Ectodermal cell (in vitro differentiated cells): ENCODE results near the gene DBNDD1.

Experiments
- H3K27ac ChIP-seq: 2 replicates; pipeline ENCODE4 v1.7.0; 2013; ENCODE audit warnings: mild to moderate bottlenecking, low read depth, low read length; ENCODE audit not compliant: insufficient read depth, poor library complexity, severe bottlenecking
- H3K27me3 ChIP-seq: 2 replicates; pipeline ENCODE4 v1.7.0; 2013; ENCODE audit warnings: mild to moderate bottlenecking, low read length; ENCODE audit not compliant: insufficient read depth, control insufficient read depth, poor library complexity, severe bottlenecking
- H3K36me3 ChIP-seq: one replicate; pipeline ENCODE4 v1.7.0; 2013; ENCODE audit warnings: low read length; ENCODE audit not compliant: control insufficient read depth, insufficient read depth
- H3K4me1 ChIP-seq: one replicate; pipeline ENCODE4 v1.7.0; 2013; ENCODE audit warnings: low read length; ENCODE audit not compliant: control insufficient read depth, insufficient read depth
- H3K4me3 ChIP-seq: 2 replicates; pipeline ENCODE4 v1.7.0; 2013; ENCODE audit warnings: low read depth, low read length, control low read depth; ENCODE audit not compliant: insufficient read depth
- H3K9me3 ChIP-seq: 2 replicates; pipeline ENCODE4 v1.7.0; 2013; ENCODE audit warnings: mild to moderate bottlenecking, low read length, moderate library complexity; ENCODE audit not compliant: control insufficient read depth
- WGBS, 2 experiments: methylation state at CpG; one replicate each; pipeline ENCODE4 v1.1.7; 2013; ENCODE audit warnings: missing lambda C conversion rate in 2 of 2; 5-methylcytosine and 5-hydroxymethylcytosine counted together

Gene DBNDD1

GRCh38 chr16:89990799-89991198, 28.5 kb downstream of the DBNDD1 start:
- peaks cover 49% of the 10 kb centered on the region for H3K36me3 ChIP-seq
- no peaks in the 10 kb centered on the region for H3K27me3 ChIP-seq
- no peak overlapping the region for H3K4me3 ChIP-seq
- H3K27ac ChIP-seq = no peak overlapping the region
- no peaks in the 10 kb centered on the region for H3K4me1 ChIP-seq
- H3K9me3 ChIP-seq = no peaks in the 10 kb centered on the region
- 95 to 96% methylated on average over 7 of the region's 7 CpGs for WGBS, 2 experiments

GRCh38 chr16:89988951-89989350, 30.3 kb downstream of the DBNDD1 start:
- H3K27me3 ChIP-seq = no peaks in the 10 kb centered on the region
- WGBS, 2 experiments = 97 to 98% methylated on average over 10 to 11 of the region's 11 CpGs
- no peaks in the 10 kb centered on the region for H3K9me3 ChIP-seq
- H3K27ac ChIP-seq = no peak overlapping the region
- no peak overlapping the region for H3K4me3 ChIP-seq
- no peaks in the 10 kb centered on the region for H3K4me1 ChIP-seq
- H3K36me3 ChIP-seq = peaks cover 45% of the 10 kb centered on the region

GRCh38 chr16:89987169-89987568, 32.1 kb downstream of the DBNDD1 start:
- Histone ChIP-seq H3K27ac (no peak overlapping the region), H3K36me3 (peaks cover 39% of the 10 kb centered on the region), H3K9me3 (no peaks in the 10 kb centered on the region), H3K4me1 (no peaks in the 10 kb centered on the region), H3K27me3 (no peaks in the 10 kb centered on the region), H3K4me3 (no peak overlapping the region)
- WGBS, 2 experiments = 92 to 95% methylated on average over 7 of the region's 7 CpGs

GRCh38 chr16:89986600-89986999, 32.7 kb downstream of the DBNDD1 start:
- H3K4me1 ChIP-seq = no peaks in the 10 kb centered on the region
- no peak overlapping the region for H3K4me3 ChIP-seq
- no peaks in the 10 kb centered on the region for H3K27me3 ChIP-seq
- 96 to 97% methylated on average over 13 of the region's 13 CpGs for WGBS, 2 experiments
- H3K9me3 ChIP-seq = no peaks in the 10 kb centered on the region
- no peak overlapping the region for H3K27ac ChIP-seq
- H3K36me3 ChIP-seq = peaks cover 39% of the 10 kb centered on the region

- peaks cover 35% of the 10 kb centered on the region for H3K36me3 ChIP-seq
- WGBS, 2 experiments = 94 to 97% methylated on average over 10 of the region's 10 CpGs
These were observed 34.0 kb downstream of the DBNDD1 start for GRCh38 chr16:89985219-89985618.

GRCh38 chr16:89984216-89984615, 35.0 kb downstream of the DBNDD1 start:
- H3K9me3 ChIP-seq = no peaks in the 10 kb centered on the region
- peaks cover 33% of the 10 kb centered on the region for H3K36me3 ChIP-seq
- H3K27me3 ChIP-seq = no peaks in the 10 kb centered on the region
- no peaks in the 10 kb centered on the region for H3K4me1 ChIP-seq
- 95 to 96% methylated on average over 7 of the region's 7 CpGs for whole genome bisulfite sequencing, 2 experiments
- H3K4me3 ChIP-seq = no peak overlapping the region
- no peak overlapping the region for H3K27ac ChIP-seq

More at GRCh38 chr16:89985219-89985618, 34.0 kb downstream of the DBNDD1 start:
- Histone ChIP-seq H3K4me1 (no peaks in the 10 kb centered on the region), H3K27me3 (no peaks in the 10 kb centered on the region), H3K4me3 (no peak overlapping the region), H3K9me3 (no peaks in the 10 kb centered on the region), H3K27ac (no peak overlapping the region)

GRCh38 chr16:89983536-89983935, 35.7 kb downstream of the DBNDD1 start:
- H3K27ac ChIP-seq = no peak overlapping the region
- WGBS, 2 experiments = 90 to 91% methylated on average over 15 of the region's 15 CpGs
- H3K4me3 ChIP-seq = no peak overlapping the region
- H3K36me3 ChIP-seq = peaks cover 29% of the 10 kb centered on the region
- H3K9me3 ChIP-seq = no peaks in the 10 kb centered on the region
- no peaks in the 10 kb centered on the region for H3K4me1 ChIP-seq
- no peaks in the 10 kb centered on the region for H3K27me3 ChIP-seq

- H3K4me3 ChIP-seq = no peak overlapping the region
- 94% methylated on average over 9 of the region's 9 CpGs for WGBS, 2 experiments
- H3K4me1 ChIP-seq = no peaks in the 10 kb centered on the region
- peaks cover 35% of the 10 kb centered on the region for H3K36me3 ChIP-seq
- H3K27ac ChIP-seq = no peak overlapping the region
- no peaks in the 10 kb centered on the region for H3K27me3 ChIP-seq
- no peaks in the 10 kb centered on the region for H3K9me3 ChIP-seq
These were observed 36.9 kb downstream of the DBNDD1 start for GRCh38 chr16:89982318-89982717.

GRCh38 chr16:89981414-89981813, 37.8 kb downstream of the DBNDD1 start:
- no peak overlapping the region for H3K4me3 ChIP-seq
- H3K36me3 ChIP-seq = peaks cover 35% of the 10 kb centered on the region
- H3K27ac ChIP-seq = no peak overlapping the region
- no peaks in the 10 kb centered on the region for H3K27me3 ChIP-seq
- H3K9me3 ChIP-seq = no peaks in the 10 kb centered on the region
- WGBS, 2 experiments = 96% methylated on average over 8 of the region's 8 CpGs
- no peaks in the 10 kb centered on the region for H3K4me1 ChIP-seq

- H3K36me3 ChIP-seq = peaks cover 6% of the 10 kb centered on the region
- no peaks in the 10 kb centered on the region for H3K27me3 ChIP-seq
- WGBS, 2 experiments = 89 to 92% methylated on average over 2 of the region's 2 CpGs
- no peaks in the 10 kb centered on the region for H3K9me3 ChIP-seq
- no peak overlapping the region for H3K4me3 ChIP-seq
- no peak overlapping the region for H3K27ac ChIP-seq
- peaks cover 5% of the 10 kb centered on the region for H3K4me1 ChIP-seq
These were observed 44.4 kb downstream of the DBNDD1 start for GRCh38 chr16:89974870-89975269.
